A549 (cell line): ENCODE data around the gene SH3RF3. TPM values are rescaled to one million over a fixed set of nuclear protein-coding genes. Genes with fewer than 3 reads are reported as not detected.

Experiments
- ATAC-seq, 2 experiments: fragments of 200-7000 bp in 1 of 2; fragments of >200 bp in 1 of 2; cut with Nextera tagmentation in 1 of 2; cut with Tn5 transposase in 1 of 2; 3 replicates each; pipeline versions ENCODE4 v1.8.0 to v1.9.1; 2018 to 2020; ENCODE audit warnings: mild to moderate bottlenecking in 1 of 2, moderate library complexity in 1 of 2
- CTCF ChIA-PET: fragments of 300-600 bp; sonication (Branson Sonifier 250); formaldehyde crosslinking; extraction: SDS; loops from one replicate; lab custom pipeline; 2021; ENCODE audit warnings: antibody characterized with exemption, inconsistent platforms; lab: Yijun Ruan, JAX
- POLR2A ChIA-PET: fragments of 350-600 bp; formaldehyde crosslinking; extraction: SDS; loops from one replicate; lab custom pipeline; 2021; ENCODE audit warnings: antibody characterized with exemption, inconsistent platforms; lab: Yijun Ruan, JAX
- DNase-seq, 2 experiments: peaks; one replicate each; pipeline versions ENCODE4 v3.0.0 to v3.0.0-alpha.2; 2011 to 2016; ENCODE audit warnings: low read depth in 1 of 2, low spot score in 1 of 2
- FAIRE-seq: peaks from 2 replicates; lab custom pipeline; 2011; peaks lifted over from hg19 to GRCh38; lab: Jason Lieb, UNC
- H3K27ac ChIP-seq, 2 experiments: fragments of >200 bp; sonication (Bioruptor Twin); formaldehyde crosslinking; 3 replicates each; pipeline ENCODE4 v1.5.1; 2016 to 2017
- H3K4me1 ChIP-seq: fragments of >200 bp; sonication (Bioruptor Twin); formaldehyde crosslinking; 3 replicates; pipeline ENCODE4 v1.6.1; 2016
- H3K4me2 ChIP-seq: fragments of >200 bp; sonication (Bioruptor Twin); formaldehyde crosslinking; 3 replicates; pipeline ENCODE4 v1.6.1; 2016
- H3K4me3 ChIP-seq: fragments of >200 bp; sonication (Bioruptor Twin); formaldehyde crosslinking; 3 replicates; pipeline ENCODE4 v1.5.1; 2016
- H3K9me3 ChIP-seq: fragments of >200 bp; sonication (Bioruptor Twin); formaldehyde crosslinking; 3 replicates; pipeline ENCODE4 v1.6.1; 2016
- BHLHE40 ChIP-seq: IDR thresholded peaks from 2 replicates; pipeline ENCODE4 v1.6.1; 2012; ENCODE audit warnings: low read depth, low read length, inconsistent platforms
- CBX2 ChIP-seq: fragments of 200-600 bp; sonication (generic); IDR thresholded peaks from 2 replicates; pipeline ENCODE4 v1.6.1; 2016; ENCODE audit warnings: low read depth, mild to moderate bottlenecking, borderline replicate concordance
- CEBPB ChIP-seq, 2 experiments: fragments of >200 bp in 1 of 2; sonication (Bioruptor Twin) in 1 of 2; formaldehyde crosslinking in 1 of 2; IDR thresholded peaks; 2 replicates each; pipeline ENCODE4 v1.6.1; 2012 to 2016
- CHD4 ChIP-seq: fragments of 200-600 bp; sonication (generic); IDR thresholded peaks from 2 replicates; pipeline ENCODE4 v1.6.1; 2016; ENCODE audit warnings: antibody characterized with exemption, mild to moderate bottlenecking, borderline replicate concordance
- ELK1 ChIP-seq: fragments of 150-350 bp; IDR thresholded peaks from 2 replicates; pipeline ENCODE4 v1.6.1; 2014; ENCODE audit warnings: low read depth, mild to moderate bottlenecking, low read length
- HOXB5 ChIP-seq: fragments of 250-450 bp; sonication (Bioruptor Pico); IDR thresholded peaks from 2 replicates; pipeline ENCODE4 v1.5.0; 2020; ENCODE audit warnings: mild to moderate bottlenecking, moderate library complexity
- KDM1A ChIP-seq: fragments of 200-600 bp; sonication (generic); IDR thresholded peaks from 2 replicates; pipeline ENCODE4 v1.6.1; 2016; ENCODE audit warnings: low read depth, mild to moderate bottlenecking
- NPAS2 ChIP-seq: fragments of 250-450 bp; sonication (Bioruptor Pico); IDR thresholded peaks from 2 replicates; pipeline ENCODE4 v1.8.0; 2022; ENCODE audit warnings: mild to moderate bottlenecking, moderate library complexity, borderline replicate concordance
- PHF8 ChIP-seq: fragments of 200-600 bp; sonication (generic); IDR thresholded peaks from 2 replicates; pipeline ENCODE4 v1.6.1; 2016; ENCODE audit warnings: low read depth, mild to moderate bottlenecking, antibody characterized with exemption, moderate library complexity, borderline replicate concordance
- POLR2A ChIP-seq: IDR thresholded peaks from 2 replicates; pipeline ENCODE4 v1.6.1; 2012; ENCODE audit warnings: mild to moderate bottlenecking, low read length
- POLR2AphosphoS2 ChIP-seq: conservative IDR thresholded peaks from 2 replicates; pipeline ENCODE4 v1.6.1; 2012; ENCODE audit warnings: low read length, improper control_type of control experiment, inconsistent platforms
- RAD21 ChIP-seq, 2 experiments: fragments of >200 bp in 1 of 2; sonication (Bioruptor Twin) in 1 of 2; formaldehyde crosslinking in 1 of 2; IDR thresholded peaks in 1 of 2; conservative IDR thresholded peaks in 1 of 2; 2 replicates in 1 of 2; 3 replicates in 1 of 2; pipeline ENCODE4 v1.6.1; 2012 to 2018; ENCODE audit warnings: inconsistent platforms in 1 of 2
- RCOR1 ChIP-seq: fragments of 150-350 bp; IDR thresholded peaks from 2 replicates; pipeline ENCODE4 v1.6.1; 2014; ENCODE audit warnings: antibody characterized with exemption, low read length, low read depth
- REST ChIP-seq: fragments of 200-600 bp; sonication (generic); IDR thresholded peaks from 2 replicates; pipeline ENCODE4 v1.6.1; 2016; ENCODE audit warnings: antibody characterized with exemption, mild to moderate bottlenecking, moderate library complexity
- SMC3 ChIP-seq: fragments of >200 bp; sonication (Bioruptor Twin); formaldehyde crosslinking; IDR thresholded peaks from 3 replicates; pipeline ENCODE4 v1.6.1; 2018; ENCODE audit warnings: inconsistent platforms
- TFCP2L1 ChIP-seq: fragments of 250-450 bp; sonication (Bioruptor Pico); IDR thresholded peaks from 2 replicates; pipeline ENCODE4 v1.5.0; 2021; ENCODE audit warnings: mild to moderate bottlenecking
- WGBS: methylation state at CpG from one replicate; pipeline ENCODE4 v1.1.6; 2017; ENCODE audit errors: missing lambda C conversion rate; 5-methylcytosine and 5-hydroxymethylcytosine counted together
- polyA plus RNA-seq, 4 experiments: library from polyadenylated mRNA; depleted of rRNA in 3 of 4; stranded (reverse); fragments of >200 nt; fragmentation: RNase III in 1 of 4; extraction: RNeasy Plus Mini Kit Qiagen cat#74134 plus additional on column Dnase treatment in 1 of 4; gene quantifications; 2 replicates in 3 of 4; 3 replicates in 1 of 4; pipeline ENCODE4 v1.2.3, GENCODE V29; 2011 to 2017
- TF ChIP-seq, protein P1 (sequence below): IDR thresholded peaks from 2 replicates; pipeline ENCODE4 v1.6.1; 2012
- TF ChIP-seq, protein P2 (sequence below): IDR thresholded peaks from 2 replicates; pipeline ENCODE4 v1.6.1; 2012; ENCODE audit warnings: low read depth, borderline replicate concordance
- TF ChIP-seq, protein P3 (sequence below): fragments of 450-650 bp; IDR thresholded peaks from 2 replicates; pipeline ENCODE4 v1.6.1; 2014; ENCODE audit warnings: antibody characterized with exemption

Gene SH3RF3
- polyA plus RNA-seq, 2 of the 4 experiments (the other 2 are of a cell fraction), result 0.04 to 0.21 TPM

- TF ChIP-seq REST, result no peak
- TF ChIP-seq, protein P1, sequence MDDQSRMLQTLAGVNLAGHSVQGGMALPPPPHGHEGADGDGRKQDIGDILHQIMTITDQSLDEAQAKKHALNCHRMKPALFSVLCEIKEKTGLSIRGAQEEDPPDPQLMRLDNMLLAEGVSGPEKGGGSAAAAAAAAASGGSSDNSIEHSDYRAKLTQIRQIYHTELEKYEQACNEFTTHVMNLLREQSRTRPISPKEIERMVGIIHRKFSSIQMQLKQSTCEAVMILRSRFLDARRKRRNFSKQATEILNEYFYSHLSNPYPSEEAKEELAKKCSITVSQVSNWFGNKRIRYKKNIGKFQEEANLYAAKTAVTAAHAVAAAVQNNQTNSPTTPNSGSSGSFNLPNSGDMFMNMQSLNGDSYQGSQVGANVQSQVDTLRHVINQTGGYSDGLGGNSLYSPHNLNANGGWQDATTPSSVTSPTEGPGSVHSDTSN, result no peak
These were observed 75.4 kb downstream of the SH3RF3 start (continued) for GRCh38 chr2:109204412-109204811.

GRCh38 chr2:109205447-109205846, 76.4 kb downstream of the SH3RF3 start:
- FAIRE-seq, result no peak
- no peak for ATAC-seq
- Histone ChIP-seq H3K4me3 (no peak overlapping the region), H3K4me1 (peaks cover 11% of the 10 kb centered on the region), H3K9me3 (no peaks in the 10 kb centered on the region)
- DNase-seq, result no peak
- ChIA-PET CTCF (no interaction called here), POLR2A (no interaction called here)
- WGBS, result 65% methylated on average over 6 of the region's 6 CpGs
- TF ChIP-seq CEBPB (IDR thresholded peaks at IDR 0.05), result no peak
- TF ChIP-seq, all 56 proteins: peak for 0
- Histone ChIP-seq H3K4me2 (no peak overlapping the region), H3K27ac (no peak overlapping the region)

GRCh38 chr2:109206569-109207146, 77.7 kb downstream of the SH3RF3 start:
- ChIA-PET CTCF (no interaction called here), POLR2A (no interaction called here)
- TF ChIP-seq CBX2, result no peak
- no peak for TF ChIP-seq NPAS2
- TF ChIP-seq RCOR1, result no peak
- no peak for TF ChIP-seq ELK1
- no peak for TF ChIP-seq POLR2A
- TF ChIP-seq, protein P2, sequence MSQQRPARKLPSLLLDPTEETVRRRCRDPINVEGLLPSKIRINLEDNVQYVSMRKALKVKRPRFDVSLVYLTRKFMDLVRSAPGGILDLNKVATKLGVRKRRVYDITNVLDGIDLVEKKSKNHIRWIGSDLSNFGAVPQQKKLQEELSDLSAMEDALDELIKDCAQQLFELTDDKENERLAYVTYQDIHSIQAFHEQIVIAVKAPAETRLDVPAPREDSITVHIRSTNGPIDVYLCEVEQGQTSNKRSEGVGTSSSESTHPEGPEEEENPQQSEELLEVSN, result no peak
- TF ChIP-seq CHD4, result no peak
- DNase-seq (no peak), FAIRE-seq (no peak), ATAC-seq (no peak)
- Histone ChIP-seq H3K4me3 (no peak overlapping the region), H3K27ac (no peak overlapping the region), H3K4me1 (peaks cover 11% of the 10 kb centered on the region), H3K9me3 (no peaks in the 10 kb centered on the region), H3K4me2 (no peak overlapping the region)
- whole genome bisulfite sequencing, result 91% methylated on average over 1 of the region's 2 CpGs

DNA sequence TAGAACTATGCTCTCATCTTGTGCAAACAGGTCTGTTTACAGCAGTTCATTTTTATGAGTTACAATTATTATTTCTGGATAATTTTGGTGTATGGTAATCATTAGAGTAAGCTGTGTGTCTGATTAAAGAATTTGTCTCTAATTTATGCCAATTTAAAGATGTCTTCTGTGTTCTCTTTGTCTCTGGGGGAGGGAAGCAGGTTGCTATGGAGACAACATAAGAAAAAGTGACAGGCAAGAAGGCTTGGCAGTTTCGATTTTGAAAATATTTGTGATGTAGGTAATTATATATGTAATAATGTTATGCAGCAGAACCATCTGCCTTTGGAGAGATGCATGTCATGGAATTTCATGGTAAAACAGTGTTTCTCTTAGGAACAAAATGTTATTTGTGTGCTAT, 78.2 kb downstream of the SH3RF3 start:
- Histone ChIP-seq H3K4me1 (peaks cover 11% of the 10 kb centered on the region), H3K9me3 (no peaks in the 10 kb centered on the region), H3K27ac (no peak overlapping the region), H3K4me2 (no peak overlapping the region), H3K4me3 (no peak overlapping the region)
- ChIA-PET POLR2A (no interaction called here), CTCF (no interaction called here)
- ATAC-seq, result no peak
- DNase-seq, result no peak
- TF ChIP-seq SMC3 (no peak), POLR2AphosphoS2 (no peak), BHLHE40 (no peak), KDM1A (no peak), RAD21 (conservative IDR thresholded peaks at IDR 0.05 in 1 of 2, IDR thresholded peaks at IDR 0.05 in 1 of 2) (no peak), HOXB5 (CRISPR knock-in tag) (no peak), TFCP2L1 (no peak), PHF8 (no peak)
- TF ChIP-seq, protein P1, result no peak
- TF ChIP-seq, protein P3, sequence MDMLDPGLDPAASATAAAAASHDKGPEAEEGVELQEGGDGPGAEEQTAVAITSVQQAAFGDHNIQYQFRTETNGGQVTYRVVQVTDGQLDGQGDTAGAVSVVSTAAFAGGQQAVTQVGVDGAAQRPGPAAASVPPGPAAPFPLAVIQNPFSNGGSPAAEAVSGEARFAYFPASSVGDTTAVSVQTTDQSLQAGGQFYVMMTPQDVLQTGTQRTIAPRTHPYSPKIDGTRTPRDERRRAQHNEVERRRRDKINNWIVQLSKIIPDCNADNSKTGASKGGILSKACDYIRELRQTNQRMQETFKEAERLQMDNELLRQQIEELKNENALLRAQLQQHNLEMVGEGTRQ, result no peak
- 0% methylated on average over 1 of the region's 1 CpG for WGBS
- FAIRE-seq, result no peak
